Nasal cavity respiratory epithelium epithelial cell of viscerocranial mucosa (primary cell): ENCODE data around the gene YIPF1. TPM values are rescaled to one million over a fixed set of nuclear protein-coding genes. Genes with fewer than 3 reads are reported as not detected.

ENCODE experiments used
- total RNA-seq: library from RNA; depleted of rRNA; stranded (reverse); fragments of >200 nt; gene quantifications from 2 replicates; pipeline ENCODE4 v1.2.3, GENCODE V29; 2014

Gene YIPF1
- total RNA-seq, result 24.9 and 29.5 TPM in 2 replicates

DNA sequence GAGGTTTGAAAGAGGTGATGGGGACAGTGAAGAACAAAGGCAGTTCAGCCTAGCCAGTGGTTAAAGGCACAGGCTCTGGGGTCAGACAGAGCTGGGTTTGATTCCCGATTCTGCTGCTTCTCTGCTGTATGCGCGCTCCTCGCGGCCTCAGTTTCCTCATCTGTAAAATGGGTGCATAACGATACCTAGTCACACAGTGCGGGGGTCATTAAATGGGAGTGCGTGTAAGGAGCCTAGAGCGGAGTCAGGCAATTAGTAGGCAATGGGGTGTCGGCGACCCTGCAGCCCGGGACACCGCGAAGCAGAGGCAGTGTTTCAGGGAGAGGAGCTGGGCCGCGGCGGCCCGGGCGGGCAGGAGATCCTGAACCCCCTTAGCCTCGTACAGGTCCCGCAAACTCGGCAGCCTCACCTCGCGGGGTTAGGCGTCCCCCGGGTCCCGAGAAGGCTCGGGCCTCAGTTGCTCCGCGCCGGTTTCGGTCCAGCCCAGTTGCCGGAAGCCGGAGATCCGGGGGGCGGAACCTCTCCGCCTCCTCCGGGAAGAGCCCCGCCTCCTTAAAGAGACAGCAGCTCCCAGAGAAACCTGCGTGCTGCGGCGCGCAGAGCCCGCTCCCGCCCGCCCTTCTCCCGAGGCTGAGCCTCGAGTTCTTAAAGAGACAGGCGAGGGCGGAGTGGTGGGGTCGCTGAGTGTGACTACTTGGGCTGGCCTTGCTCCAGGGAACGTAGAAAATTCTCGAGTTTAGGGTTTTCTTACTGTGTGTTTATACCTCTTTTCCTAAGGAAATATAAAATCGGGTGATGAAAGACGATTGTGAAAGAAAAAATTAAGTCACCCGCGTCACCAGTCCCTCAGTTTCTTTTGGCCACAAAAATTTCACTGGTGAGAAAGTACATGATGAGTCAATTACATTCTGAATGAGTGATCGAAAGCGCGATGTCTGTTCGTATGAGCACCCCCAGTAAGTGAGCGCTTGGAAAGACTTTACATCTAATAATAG, at the start of gene YIPF1:
Gene YIPF1, minus strand, starts transcription at position 494 of the 995 bp plus-strand sequence. CDS start 860 bp downstream, outside the sequence.

GRCh38 chr1:53893999-53894636, 4.5 kb upstream of the YIPF1 start, which contains the start of gene DIO1:
Gene DIO1 (plus strand): TSS chr1:53894187. CDS start chr1:53894211, 24 bp downstream.

GRCh38 chr1:53837924-53838653, 51.5 kb downstream of the YIPF1 start, which contains the start of gene NDC1:
Gene NDC1 (minus strand): TSS chr1:53838296. CDS start chr1:53838261, 35 bp downstream.

Other genes with a start within 250 kb of the YIPF1 start
- not detected in 2 replicates for gene GLIS1, start 150.6 kb downstream of the YIPF1 start, total RNA-seq
- 19.6 and 20.2 TPM in 2 replicates for gene NDC1, start 51.5 kb downstream of the YIPF1 start, total RNA-seq
- gene DIO1, start 4.4 kb upstream of the YIPF1 start, total RNA-seq, result not detected in 2 replicates
- gene IFT25, start 55.9 kb upstream of the YIPF1 start, total RNA-seq, result 11.3 and 14.3 TPM in 2 replicates
- gene LRRC42, start 56.6 kb upstream of the YIPF1 start, total RNA-seq, result 49.2 and 50.0 TPM in 2 replicates
- under 0.01 and 0.43 TPM in 2 replicates for gene LDLRAD1, start 128.4 kb upstream of the YIPF1 start, total RNA-seq
- 149 and 349 TPM in 2 replicates for gene TMEM59, start 163.4 kb upstream of the YIPF1 start, total RNA-seq
- gene TCEANC2, start 163.8 kb upstream of the YIPF1 start, total RNA-seq, result 2.4 and 4.2 TPM in 2 replicates